Panc1 (cell line): Measurements from ENCODE around the gene MORC4. TPM values are rescaled to one million over a fixed set of nuclear protein-coding genes. Genes with fewer than 3 reads are reported as not detected.

Experiments used
- ATAC-seq: fragments of 200-7000 bp; cut with Tn5 transposase; 2 replicates; pipeline ENCODE4 v1.9.1; 2020; ENCODE audit warnings: mild to moderate bottlenecking, moderate library complexity
- BruUV-seq: library from RNA; stranded (reverse); fragments of 400-500 nt; replicated peaks from 2 replicates; lab custom pipeline; 2021; lab: Mats Ljungman, UMichigan
- CTCF ChIA-PET: fragments of 300-600 bp; sonication (Branson Sonifier 250); formaldehyde crosslinking; loops from one replicate; lab custom pipeline; 2022; ENCODE audit warnings: antibody characterized with exemption; lab: Charles Lee
- POLR2A ChIA-PET: fragments of 300-600 bp; sonication (Branson Sonifier 250); formaldehyde crosslinking; loops from one replicate; lab custom pipeline; 2022; ENCODE audit warnings: antibody characterized with exemption; lab: Charles Lee
- DNase-seq: peaks from one replicate; pipeline ENCODE4 v3.0.0-alpha.2; 2010; ENCODE audit warnings: low read depth, low spot score
- H3K27ac ChIP-seq: 2 replicates; pipeline ENCODE4 v1.5.1; 2011; ENCODE audit warnings: mild to moderate bottlenecking, low read length, inconsistent platforms
- H3K27me3 ChIP-seq: fragments of 200-500 bp; sonication (Bioruptor generic); 2 replicates; pipeline ENCODE4 v1.6.0; 2014; ENCODE audit warnings: low read length, inconsistent platforms; ENCODE audit not compliant: control insufficient read depth, insufficient read depth
- H3K36me3 ChIP-seq: fragments of 200-500 bp; sonication (Bioruptor generic); 2 replicates; pipeline ENCODE4 v1.5.1; 2014; ENCODE audit warnings: inconsistent platforms, mild to moderate bottlenecking, low read length, moderate library complexity; ENCODE audit not compliant: control insufficient read depth, insufficient read depth
- H3K4me1 ChIP-seq: 2 replicates; pipeline ENCODE4 v1.5.1; 2011; ENCODE audit warnings: inconsistent platforms, mild to moderate bottlenecking, low read length, moderate library complexity; ENCODE audit not compliant: control insufficient read depth, insufficient read depth
- H3K4me3 ChIP-seq, 2 experiments: 2 replicates each; pipeline ENCODE4 v1.5.1; 2011 to 2012; ENCODE audit warnings: low read depth in 2 of 2, low read length in 2 of 2, mild to moderate bottlenecking in 2 of 2, inconsistent platforms in 1 of 2, moderate library complexity in 1 of 2
- H3K9me3 ChIP-seq: fragments of 200-500 bp; sonication (Bioruptor generic); 2 replicates; pipeline ENCODE4 v1.5.1; 2014; ENCODE audit warnings: low read depth, mild to moderate bottlenecking, inconsistent platforms, low read length, moderate library complexity; ENCODE audit not compliant: control insufficient read depth, insufficient read depth
- CTCF ChIP-seq: fragments of 450-650 bp; IDR thresholded peaks from 2 replicates; pipeline ENCODE4 v1.5.1; 2017; ENCODE audit warnings: mild to moderate bottlenecking
- POLR2AphosphoS5 ChIP-seq: IDR thresholded peaks from 2 replicates; pipeline ENCODE4 v1.6.1; 2012; ENCODE audit warnings: mild to moderate bottlenecking, low read depth, low read length, moderate library complexity
- REST ChIP-seq, 2 experiments: IDR thresholded peaks; 2 replicates each; pipeline ENCODE4 v1.6.1; 2011 to 2012; ENCODE audit warnings: low read depth in 2 of 2, control low read depth in 1 of 2, low read length in 1 of 2, mild to moderate bottlenecking in 1 of 2, moderate library complexity in 1 of 2; ENCODE audit not compliant: insufficient read depth in 1 of 2
- SIN3A ChIP-seq: IDR thresholded peaks from 2 replicates; pipeline ENCODE4 v1.6.1; 2012; ENCODE audit warnings: low read depth, mild to moderate bottlenecking, low read length, moderate library complexity, borderline replicate concordance; ENCODE audit not compliant: insufficient read depth
- TCF7L2 ChIP-seq: IDR thresholded peaks from 2 replicates; pipeline ENCODE4 v1.6.1; 2011; ENCODE audit warnings: mild to moderate bottlenecking, low read depth, low read length, inconsistent platforms
- in situ Hi-C: cut with HindIII; loops from 2 replicates; pipeline ENCODE4 v1.10.0; 2016; ENCODE audit warnings: low sequenced_read_pairs, low pct_unique_long_range_greater_than_20kb
- intact Hi-C: fragments of 100-400 bp; cut with micrococcal nuclease; formaldehyde crosslinking; loops from one replicate; pipeline ENCODE4 v1.10.0; 2022; ENCODE audit not compliant: unreplicated experiment
- total RNA-seq: library from RNA; stranded (reverse); gene quantifications from one replicate; pipeline ENCODE4 v1.2.1, GENCODE V29; 2021; ENCODE audit not compliant: unreplicated experiment

MORC4 gene
- total RNA-seq, 1 experiment from 2014 or later, result 7.4 TPM

- ATAC-seq (no peak), DNase-seq (no peak)
- no peaks in the 10 kb centered on the region for H3K27me3 ChIP-seq
- in situ Hi-C loops (no loop called here), intact Hi-C loops (loop anchor here (10.0 kb wide), 2 partner anchors 405 to 595 kb away; partner anchors contain the start of gene PRPS1)
- no peak for TF ChIP-seq SIN3A
- TF ChIP-seq TCF7L2, result no peak
- no peak overlapping the region for H3K27ac ChIP-seq
- no peak overlapping the region for H3K4me3 ChIP-seq
- no peaks in the 10 kb centered on the region for H3K36me3 ChIP-seq
- H3K9me3 ChIP-seq, result no peaks in the 10 kb centered on the region
- ChIA-PET POLR2A (no interaction called here), CTCF (no interaction called here)
- H3K4me1 ChIP-seq, result no peaks in the 10 kb centered on the region
- BruUV-seq, result no TSS peak
Observed at GRCh38 chrX:107029752-107030151, 29.7 kb upstream of the MORC4 start.

GRCh38 chrX:107025545-107025944 lies 25.5 kb upstream of the MORC4 start:
- ChIA-PET POLR2A (no interaction called here), CTCF (no interaction called here)
- ATAC-seq (peak; percentile 83), DNase-seq (peak; percentile 28)
- Histone ChIP-seq H3K4me3 (no peak overlapping the region), H3K4me1 (no peaks in the 10 kb centered on the region), H3K9me3 (no peaks in the 10 kb centered on the region), H3K27me3 (no peaks in the 10 kb centered on the region), H3K36me3 (no peaks in the 10 kb centered on the region), H3K27ac (no peak overlapping the region)
- no TSS peak for BruUV-seq
- TF ChIP-seq TCF7L2, result no peak
- TF ChIP-seq CTCF, result peak; percentile 75
- intact Hi-C loops (loop anchor here (10.0 kb wide), 2 partner anchors 409 to 599 kb away; partner anchors contain the start of gene PRPS1), in situ Hi-C loops (no loop called here)

GRCh38 chrX:107014936-107015335 lies 14.9 kb upstream of the MORC4 start:
- ATAC-seq, result no peak
- BruUV-seq, result no TSS peak
- intact Hi-C loops, result no loop called here

More at GRCh38 chrX:107014936-107015335, 14.9 kb upstream of the MORC4 start:
- Histone ChIP-seq H3K27ac (no peak overlapping the region), H3K9me3 (no peaks in the 10 kb centered on the region), H3K4me1 (no peaks in the 10 kb centered on the region), H3K4me3 (no peak overlapping the region), H3K27me3 (no peaks in the 10 kb centered on the region), H3K36me3 (no peaks in the 10 kb centered on the region)
- TF ChIP-seq REST (IDR thresholded peaks at IDR 0.05; ENCODE audit: insufficient read depth in 1 of 2, low read depth in 2 of 2, low read length in 1 of 2), result no peak
- TF ChIP-seq CTCF, result no peak
- no peak for TF ChIP-seq TCF7L2
- TF ChIP-seq POLR2AphosphoS5, result no peak
- TF ChIP-seq SIN3A, result no peak
- POLR2A ChIA-PET, result no interaction called here
- DNase-seq, result no peak
- CTCF ChIA-PET, result no interaction called here
- in situ Hi-C loops, result no loop called here
